ENCODE results near the gene ZFYVE26. TPM values are rescaled to one million over a fixed set of nuclear protein-coding genes. Genes with fewer than 3 reads are reported as not detected.

ZFYVE26 gene
- total and polyA plus RNA-seq, 4 donors, result 14.0 to 20.3 (median 15.5) TPM

DNA sequence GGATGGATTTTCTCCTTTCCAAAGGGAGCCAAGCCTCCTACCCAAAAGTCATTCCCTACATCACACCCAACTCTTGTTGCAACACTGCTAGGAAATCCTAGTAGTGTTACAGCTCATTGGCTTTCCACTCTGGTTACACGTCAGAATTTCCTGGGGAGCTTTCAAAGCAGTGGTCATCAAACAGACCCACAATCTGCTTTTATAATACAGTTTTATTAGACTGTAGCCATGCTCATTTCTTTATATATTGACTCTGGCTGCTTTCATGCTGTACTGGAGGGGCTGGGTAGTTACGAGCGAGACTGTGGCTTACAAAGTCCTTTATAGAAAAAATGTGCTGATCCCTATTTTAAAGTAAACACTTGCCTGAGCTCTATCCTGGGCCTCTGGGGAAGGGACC lies 34.3 kb downstream of the ZFYVE26 start:
- DNase-seq (ENCODE audit: low read depth in 4 of 6, low spot score in 6 of 6), result no peak
- Histone ChIP-seq H3K27ac (ENCODE audit: low read depth, low read length) (no peak overlapping the region), H3K4me3 (ENCODE audit: low read depth, low read length) (no peak overlapping the region), H3K9me3 (ENCODE audit: control insufficient read depth, insufficient read depth, low read length) (no peaks in the 10 kb centered on the region), H3K27me3 (ENCODE audit: control insufficient read depth, insufficient read depth, low read length) (no peaks in the 10 kb centered on the region), H3K4me1 (ENCODE audit: control insufficient read depth, insufficient read depth, low read length) (no peaks in the 10 kb centered on the region), H3K36me3 (ENCODE audit: control insufficient read depth, insufficient read depth, low read length) (peaks cover 58% of the 10 kb centered on the region)
- WGBS (ENCODE audit: insufficient coverage), result no CpG with 5 or more reads among the region's 3 CpGs

DNA sequence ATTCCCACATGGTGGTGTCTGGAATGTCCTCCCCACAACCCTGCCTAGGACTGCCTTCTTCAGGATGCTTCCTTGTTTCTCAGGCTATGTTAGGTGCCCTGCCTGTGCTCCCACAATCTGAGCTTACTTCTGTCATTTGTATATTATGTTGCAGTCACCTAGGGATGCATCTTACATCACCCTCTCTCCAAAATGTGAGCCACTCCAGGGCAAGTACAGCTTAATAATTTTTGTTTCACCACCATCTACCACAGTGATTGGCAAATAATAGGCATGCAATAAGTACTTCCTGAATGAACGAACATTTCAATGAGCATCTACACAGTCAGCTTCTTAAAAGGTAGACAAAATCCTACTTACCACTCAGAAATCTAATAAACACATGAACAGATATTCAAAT lies 37.6 kb downstream of the ZFYVE26 start:
- H3K27me3 ChIP-seq (ENCODE audit: control insufficient read depth, insufficient read depth, low read length), result no peaks in the 10 kb centered on the region
- no peak for DNase-seq (ENCODE audit: low read depth in 4 of 6, low spot score in 6 of 6)
- no peak overlapping the region for H3K27ac ChIP-seq (ENCODE audit: low read depth, low read length)
- H3K4me3 ChIP-seq (ENCODE audit: low read depth, low read length), result no peak overlapping the region
- H3K4me1 ChIP-seq (ENCODE audit: control insufficient read depth, insufficient read depth, low read length), result no peaks in the 10 kb centered on the region
- H3K9me3 ChIP-seq (ENCODE audit: control insufficient read depth, insufficient read depth, low read length), result no peaks in the 10 kb centered on the region
- H3K36me3 ChIP-seq (ENCODE audit: control insufficient read depth, insufficient read depth, low read length), result peaks cover 59% of the 10 kb centered on the region
- WGBS (ENCODE audit: insufficient coverage), result no CpG with 5 or more reads among the region's 1 CpG

DNA sequence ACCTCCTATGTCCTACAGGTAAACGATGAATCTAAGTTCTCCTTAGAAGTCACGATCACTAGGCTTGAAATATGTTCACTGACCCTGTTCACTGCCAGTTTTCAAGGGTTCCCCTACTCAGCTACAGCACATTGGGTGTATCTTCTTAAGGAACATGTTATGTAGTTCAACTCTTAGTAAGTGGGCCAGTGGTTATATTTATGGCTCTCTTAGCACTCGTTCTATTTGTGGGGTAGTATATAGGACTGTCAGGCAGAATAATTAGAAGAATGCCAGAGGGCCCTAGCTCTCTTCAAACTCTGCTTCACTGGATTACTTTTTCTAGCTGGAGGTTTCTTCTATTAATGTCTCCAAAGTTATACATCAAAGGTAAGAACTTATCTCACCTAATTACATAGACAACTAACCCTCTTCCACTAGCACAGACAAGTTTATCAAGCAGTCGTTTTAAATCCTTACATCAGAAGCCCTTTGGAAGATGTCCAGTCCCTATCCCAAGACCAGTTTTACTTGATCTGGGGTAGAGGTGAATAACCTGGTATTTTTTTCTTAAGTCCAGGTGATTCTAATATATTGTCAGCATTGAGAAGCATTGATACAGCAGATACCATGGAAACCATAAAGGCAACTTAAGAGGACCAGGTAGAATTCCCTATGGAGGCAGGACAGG lies 39.6 kb downstream of the ZFYVE26 start:
- Histone ChIP-seq H3K9me3 (ENCODE audit: control insufficient read depth, insufficient read depth, low read length) (no peaks in the 10 kb centered on the region), H3K4me3 (ENCODE audit: low read depth, low read length) (no peak overlapping the region), H3K27ac (ENCODE audit: low read depth, low read length) (no peak overlapping the region), H3K4me1 (ENCODE audit: control insufficient read depth, insufficient read depth, low read length) (no peaks in the 10 kb centered on the region), H3K36me3 (ENCODE audit: control insufficient read depth, insufficient read depth, low read length) (peaks cover 55% of the 10 kb centered on the region), H3K27me3 (ENCODE audit: control insufficient read depth, insufficient read depth, low read length) (no peaks in the 10 kb centered on the region)
- WGBS (ENCODE audit: insufficient coverage), result 80% methylated on average over 1 of the region's 4 CpGs
- DNase-seq (ENCODE audit: low read depth in 4 of 6, low spot score in 6 of 6), result no peak

DNA sequence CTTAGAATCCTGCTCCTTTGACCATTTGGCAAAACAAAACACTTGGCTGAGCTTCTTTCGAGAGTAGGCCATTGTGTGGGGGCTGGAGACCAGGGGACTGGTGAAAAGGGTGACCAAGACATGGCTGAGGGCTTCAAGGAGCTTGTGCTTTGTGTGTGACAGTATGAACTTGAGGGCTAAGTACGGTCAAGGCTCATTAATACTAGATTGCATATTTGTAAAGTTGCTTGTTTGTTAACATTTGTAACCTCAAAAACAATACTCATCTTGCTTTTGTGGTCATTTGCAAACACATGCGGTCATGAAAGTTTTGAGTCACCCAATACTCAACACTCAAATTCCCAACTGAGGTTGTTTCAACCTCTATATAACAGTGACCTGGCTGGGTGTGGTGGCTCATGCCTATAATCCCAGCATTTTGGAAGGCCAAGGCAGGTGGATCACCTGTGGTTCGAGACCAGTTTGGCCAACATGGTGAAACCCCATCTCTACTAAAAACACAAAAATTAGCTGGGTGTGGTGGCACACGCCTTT lies 42.5 kb downstream of the ZFYVE26 start:
- H3K9me3 ChIP-seq (ENCODE audit: control insufficient read depth, insufficient read depth, low read length), result no peaks in the 10 kb centered on the region
- no peaks in the 10 kb centered on the region for H3K27me3 ChIP-seq (ENCODE audit: control insufficient read depth, insufficient read depth, low read length)
- peaks cover 57% of the 10 kb centered on the region for H3K36me3 ChIP-seq (ENCODE audit: control insufficient read depth, insufficient read depth, low read length)
- 93% methylated on average over 3 of the region's 5 CpGs for WGBS (ENCODE audit: insufficient coverage)
- DNase-seq (ENCODE audit: low read depth in 4 of 6, low spot score in 6 of 6), result no peak
- H3K27ac ChIP-seq (ENCODE audit: low read depth, low read length), result no peak overlapping the region
- H3K4me3 ChIP-seq (ENCODE audit: low read depth, low read length), result no peak overlapping the region
- H3K4me1 ChIP-seq (ENCODE audit: control insufficient read depth, insufficient read depth, low read length), result no peaks in the 10 kb centered on the region

DNA sequence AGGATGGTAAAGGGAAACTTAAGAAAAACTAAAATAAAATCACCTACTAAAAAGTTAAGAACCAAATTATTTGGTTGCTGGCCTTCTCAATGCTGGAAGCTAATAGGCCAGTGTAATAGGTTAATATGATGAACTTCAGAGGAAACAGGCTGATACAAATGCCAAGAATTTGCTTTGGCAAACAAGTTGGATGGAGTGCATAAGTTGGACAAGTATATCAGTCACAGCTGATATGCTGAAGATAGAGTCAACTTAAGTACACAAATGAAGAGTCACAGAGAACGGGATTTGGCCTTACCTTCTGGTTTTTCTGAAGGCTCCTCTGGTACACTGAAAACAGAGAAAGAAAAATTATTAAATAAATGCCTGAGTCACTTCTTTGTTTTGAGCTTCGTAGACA lies 48.2 kb downstream of the ZFYVE26 start:
- peaks cover 57% of the 10 kb centered on the region for H3K36me3 ChIP-seq (ENCODE audit: control insufficient read depth, insufficient read depth, low read length)
- no peaks in the 10 kb centered on the region for H3K9me3 ChIP-seq (ENCODE audit: control insufficient read depth, insufficient read depth, low read length)
- H3K4me3 ChIP-seq (ENCODE audit: low read depth, low read length), result no peak overlapping the region
- DNase-seq (ENCODE audit: low read depth in 4 of 6, low spot score in 6 of 6), result no peak
- H3K27me3 ChIP-seq (ENCODE audit: control insufficient read depth, insufficient read depth, low read length), result no peaks in the 10 kb centered on the region
- WGBS (ENCODE audit: insufficient coverage), result no CpG with 5 or more reads among the region's 2 CpGs
- H3K4me1 ChIP-seq (ENCODE audit: control insufficient read depth, insufficient read depth, low read length), result no peaks in the 10 kb centered on the region
- no peak overlapping the region for H3K27ac ChIP-seq (ENCODE audit: low read depth, low read length)

DNA sequence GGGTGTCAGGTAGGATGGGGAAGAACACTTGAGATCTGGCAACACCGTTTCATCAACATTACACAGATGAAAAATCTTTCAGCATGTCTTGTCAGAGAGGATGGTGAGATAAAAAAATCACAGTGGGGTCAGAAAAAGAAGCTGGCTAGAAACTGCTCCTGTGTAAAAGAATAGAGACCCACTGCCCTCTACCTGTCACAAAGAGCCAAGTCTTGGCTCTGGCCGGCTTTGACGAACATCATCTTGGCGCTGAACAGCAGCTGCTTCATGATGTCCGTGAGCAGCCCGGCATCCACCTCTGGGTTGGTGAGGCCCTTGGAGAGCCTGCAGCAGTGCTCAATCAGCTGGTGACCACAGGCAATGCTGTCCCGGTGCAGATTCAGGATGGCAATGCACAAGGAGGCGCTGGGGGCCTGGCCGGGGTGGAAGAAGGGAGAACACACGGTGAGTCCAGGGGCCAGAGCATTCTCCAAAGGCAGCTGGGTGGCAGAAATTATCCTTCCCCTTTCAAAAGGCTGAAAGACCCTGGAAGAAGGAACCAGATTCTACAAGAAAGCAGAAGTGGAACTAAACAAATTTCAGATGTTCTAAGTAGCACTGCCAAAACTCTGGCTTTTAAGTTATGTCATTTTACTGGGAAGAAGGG lies 50.2 kb downstream of the ZFYVE26 start:
- peak in 1 of 6 donors; percentile 4 for DNase-seq (ENCODE audit: low read depth in 4 of 6, low spot score in 6 of 6)
- Histone ChIP-seq H3K4me1 (ENCODE audit: control insufficient read depth, insufficient read depth, low read length) (no peaks in the 10 kb centered on the region), H3K27ac (ENCODE audit: low read depth, low read length) (no peak overlapping the region), H3K4me3 (ENCODE audit: low read depth, low read length) (no peak overlapping the region), H3K27me3 (ENCODE audit: control insufficient read depth, insufficient read depth, low read length) (no peaks in the 10 kb centered on the region), H3K9me3 (ENCODE audit: control insufficient read depth, insufficient read depth, low read length) (no peaks in the 10 kb centered on the region), H3K36me3 (ENCODE audit: control insufficient read depth, insufficient read depth, low read length) (peaks cover 57% of the 10 kb centered on the region)
- 83% methylated on average over 8 of the region's 10 CpGs for WGBS (ENCODE audit: insufficient coverage)

DNA sequence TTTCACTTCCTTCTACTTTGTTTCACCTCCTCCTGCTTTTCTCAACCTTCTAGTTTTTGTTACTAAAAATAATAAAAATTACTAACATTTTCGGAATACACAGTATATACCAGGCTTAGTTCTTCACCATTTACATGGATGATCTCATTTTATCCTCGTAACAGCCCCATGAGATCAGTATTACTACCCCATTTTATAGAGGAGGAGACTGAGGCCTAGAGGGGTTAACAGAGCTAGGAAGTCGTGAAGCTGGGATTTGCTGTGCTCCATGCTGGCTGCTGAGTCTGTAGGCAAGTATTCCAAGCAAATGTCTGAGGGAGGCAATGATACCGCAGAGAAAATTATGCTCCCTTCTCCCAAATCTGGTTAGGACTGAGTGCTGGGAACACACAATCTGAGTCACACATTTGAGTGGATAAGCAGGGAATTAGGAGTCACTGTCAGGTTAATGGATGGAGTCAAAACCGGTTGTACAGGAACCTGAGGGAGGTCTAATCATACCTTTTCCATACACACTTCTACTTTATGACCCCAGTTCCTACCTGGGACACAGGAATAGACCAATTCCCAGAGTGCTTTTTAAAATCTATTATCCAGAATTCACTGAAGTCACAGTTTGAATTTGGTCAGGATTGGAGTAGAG lies 51.1 kb downstream of the ZFYVE26 start:
- no peaks in the 10 kb centered on the region for H3K4me1 ChIP-seq (ENCODE audit: control insufficient read depth, insufficient read depth, low read length)
- H3K9me3 ChIP-seq (ENCODE audit: control insufficient read depth, insufficient read depth, low read length), result no peaks in the 10 kb centered on the region
- H3K27ac ChIP-seq (ENCODE audit: low read depth, low read length), result no peak overlapping the region
- no peak for DNase-seq (ENCODE audit: low read depth in 4 of 6, low spot score in 6 of 6)
- H3K4me3 ChIP-seq (ENCODE audit: low read depth, low read length), result no peak overlapping the region
- H3K36me3 ChIP-seq (ENCODE audit: control insufficient read depth, insufficient read depth, low read length), result peaks cover 62% of the 10 kb centered on the region
- 94% methylated on average over 2 of the region's 5 CpGs for WGBS (ENCODE audit: insufficient coverage)
- no peaks in the 10 kb centered on the region for H3K27me3 ChIP-seq (ENCODE audit: control insufficient read depth, insufficient read depth, low read length)

DNA sequence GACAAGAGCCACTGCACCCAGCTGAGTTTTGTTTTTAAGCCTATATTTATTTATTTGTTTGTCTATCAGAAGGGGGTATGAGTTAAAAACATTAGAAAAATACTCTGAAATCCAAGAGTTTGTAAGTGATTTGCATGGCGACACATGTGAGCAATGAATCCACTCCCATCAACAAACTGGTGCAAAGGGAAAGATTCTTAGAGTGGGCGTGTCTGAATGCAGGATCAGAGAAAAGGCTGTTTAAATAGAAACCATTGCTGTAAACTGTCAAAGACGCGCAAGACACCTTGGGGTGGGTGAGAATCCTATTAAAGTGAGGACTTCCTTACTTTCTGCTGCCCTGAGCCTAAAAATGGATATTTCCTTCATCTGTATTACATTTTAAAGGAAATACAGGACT lies 51.9 kb downstream of the ZFYVE26 start:
- Histone ChIP-seq H3K36me3 (ENCODE audit: control insufficient read depth, insufficient read depth, low read length) (peaks cover 55% of the 10 kb centered on the region), H3K27ac (ENCODE audit: low read depth, low read length) (no peak overlapping the region), H3K27me3 (ENCODE audit: control insufficient read depth, insufficient read depth, low read length) (no peaks in the 10 kb centered on the region), H3K9me3 (ENCODE audit: control insufficient read depth, insufficient read depth, low read length) (no peaks in the 10 kb centered on the region), H3K4me1 (ENCODE audit: control insufficient read depth, insufficient read depth, low read length) (no peaks in the 10 kb centered on the region), H3K4me3 (ENCODE audit: low read depth, low read length) (no peak overlapping the region)
- 67% methylated on average over 1 of the region's 4 CpGs for WGBS (ENCODE audit: insufficient coverage)
- no peak for DNase-seq (ENCODE audit: low read depth in 4 of 6, low spot score in 6 of 6)

DNA sequence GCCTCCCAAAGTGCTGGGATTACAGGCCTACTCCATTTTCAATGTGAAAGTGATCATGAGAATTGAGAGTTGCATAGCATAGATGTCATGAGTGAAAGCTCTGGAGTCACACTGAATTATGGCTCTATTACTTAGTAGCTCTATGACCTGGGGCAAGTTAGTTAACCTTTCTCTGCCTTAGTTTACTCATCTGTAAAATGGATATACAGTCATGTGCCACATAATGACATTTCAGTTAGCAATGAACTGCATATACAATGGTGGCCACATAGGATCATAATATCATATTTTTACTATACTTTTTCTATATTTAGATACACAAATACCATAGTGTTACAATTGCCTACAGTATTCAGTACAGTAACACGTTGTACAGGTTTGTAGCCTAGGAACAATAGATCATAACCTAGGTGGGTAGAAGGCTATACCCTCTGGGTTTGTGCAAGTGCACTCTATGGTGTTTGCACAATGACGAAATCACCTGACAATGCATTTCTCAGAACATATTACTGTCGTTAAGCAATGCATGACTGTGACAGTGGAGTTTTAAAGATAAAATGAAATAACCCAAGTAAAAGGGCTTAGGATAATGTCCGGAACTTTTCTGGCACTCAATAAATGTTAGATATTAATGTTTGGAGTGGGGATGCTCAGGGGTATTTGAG lies 53.1 kb downstream of the ZFYVE26 start:
- DNase-seq (ENCODE audit: low read depth in 4 of 6, low spot score in 6 of 6), result no peak
- no peaks in the 10 kb centered on the region for H3K9me3 ChIP-seq (ENCODE audit: control insufficient read depth, insufficient read depth, low read length)
- no peak overlapping the region for H3K27ac ChIP-seq (ENCODE audit: low read depth, low read length)
- 89% methylated on average over 1 of the region's 4 CpGs for WGBS (ENCODE audit: insufficient coverage)
- no peaks in the 10 kb centered on the region for H3K4me1 ChIP-seq (ENCODE audit: control insufficient read depth, insufficient read depth, low read length)
- peaks cover 58% of the 10 kb centered on the region for H3K36me3 ChIP-seq (ENCODE audit: control insufficient read depth, insufficient read depth, low read length)
- H3K27me3 ChIP-seq (ENCODE audit: control insufficient read depth, insufficient read depth, low read length), result no peaks in the 10 kb centered on the region
- no peak overlapping the region for H3K4me3 ChIP-seq (ENCODE audit: low read depth, low read length)

Data from spinal cord (tissue), 10 donors.